Epithelial cell of esophagus (primary cell): ENCODE results near the gene UBAC2.
A peak's percentile ranks its signal among the peaks of the same experiment; 100 is the strongest.

ENCODE experiments used
- DNase-seq: peaks from one replicate; pipeline ENCODE4 v3.0.0; 2010; ENCODE audit warnings: low read depth
- H3K4me3 ChIP-seq: 2 replicates; pipeline ENCODE4 v1.5.1; 2011; ENCODE audit warnings: mild to moderate bottlenecking, low read length, control low read depth
- CTCF ChIP-seq: IDR thresholded peaks from 2 replicates; pipeline ENCODE4 v1.5.1; 2011; ENCODE audit warnings: low read depth, mild to moderate bottlenecking, low read length, control low read depth, inconsistent platforms; ENCODE audit not compliant: insufficient read depth; ENCODE audit errors: missing control alignments

Gene UBAC2

GRCh38 chr13:99321709-99322108 is 121.1 kb downstream of the UBAC2 start:
- TF ChIP-seq CTCF: no peak
- no peak overlapping the region for H3K4me3 ChIP-seq
- DNase-seq: no peak

GRCh38 chr13:99322297-99323103 is 121.8 kb downstream of the UBAC2 start:
- TF ChIP-seq CTCF: no peak
- no peak overlapping the region for H3K4me3 ChIP-seq
- peak; percentile 56 for DNase-seq

GRCh38 chr13:99323488-99323887 is 122.8 kb downstream of the UBAC2 start:
- TF ChIP-seq CTCF: no peak
- peak; percentile 47 for DNase-seq
- no peak overlapping the region for H3K4me3 ChIP-seq

- no peak for TF ChIP-seq CTCF
- no peak overlapping the region for H3K4me3 ChIP-seq
- no peak for DNase-seq
Measured at GRCh38 chr13:99326012-99326411, 125.4 kb downstream of the UBAC2 start.

- no peak for DNase-seq
- no peak overlapping the region for H3K4me3 ChIP-seq
- no peak for TF ChIP-seq CTCF
Measured at GRCh38 chr13:99327126-99327525, 126.5 kb downstream of the UBAC2 start.

GRCh38 chr13:99327761-99328160 is 127.1 kb downstream of the UBAC2 start:
- TF ChIP-seq CTCF: no peak
- DNase-seq: no peak
- H3K4me3 ChIP-seq: no peak overlapping the region

- no peak overlapping the region for H3K4me3 ChIP-seq
Measured at GRCh38 chr13:99329477-99329876, 128.8 kb downstream of the UBAC2 start.

More at GRCh38 chr13:99329477-99329876, 128.8 kb downstream of the UBAC2 start:
- no peak for DNase-seq
- no peak for TF ChIP-seq CTCF
